Measurements from ENCODE around the gene FGF1.

The FGF1 gene

DNA sequence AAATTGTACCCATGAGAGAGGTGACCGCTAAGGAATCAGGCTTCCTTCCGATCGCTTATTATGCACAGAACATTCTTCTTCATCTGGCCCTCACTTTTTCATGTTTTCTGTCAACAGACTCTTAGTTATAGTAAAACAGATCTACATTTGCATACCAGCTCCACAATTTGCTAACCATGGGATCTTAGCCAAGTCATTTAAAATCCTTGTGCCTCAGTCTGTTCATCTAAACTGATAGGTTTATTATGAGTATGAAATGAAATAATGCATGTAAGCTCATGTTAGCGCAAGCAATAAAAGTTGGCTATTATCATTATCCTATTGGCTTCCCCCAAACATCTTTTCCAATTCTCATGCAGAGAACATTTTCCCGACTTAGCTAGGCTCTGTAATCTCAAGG lies 42.3 kb downstream of the FGF1 start:
- in situ Hi-C loops (cut with HindIII; ENCODE audit: low pct_unique_long_range_greater_than_20kb, low sequenced_read_pairs), result no loop called here
- TF ChIP-seq JUND (IDR thresholded peaks at IDR 0.05; ENCODE audit: low read depth), result no peak
- no peak for DNase-seq (ENCODE audit: low read depth in 1 of 2, low spot score in 1 of 2)

- no peak for TF ChIP-seq JUND (IDR thresholded peaks at IDR 0.05; ENCODE audit: low read depth)
- DNase-seq (ENCODE audit: low read depth in 1 of 2, low spot score in 1 of 2), result no peak
- in situ Hi-C loops (cut with HindIII; ENCODE audit: low pct_unique_long_range_greater_than_20kb, low sequenced_read_pairs), result no loop called here
Measured at GRCh38 chr5:142642427-142642826, 43.5 kb downstream of the FGF1 start.

GRCh38 chr5:142641711-142642110 lies 44.2 kb downstream of the FGF1 start:
- no peak for DNase-seq (ENCODE audit: low read depth in 1 of 2, low spot score in 1 of 2)
- in situ Hi-C loops (cut with HindIII; ENCODE audit: low pct_unique_long_range_greater_than_20kb, low sequenced_read_pairs), result no loop called here
- no peak for TF ChIP-seq JUND (IDR thresholded peaks at IDR 0.05; ENCODE audit: low read depth)

DNA sequence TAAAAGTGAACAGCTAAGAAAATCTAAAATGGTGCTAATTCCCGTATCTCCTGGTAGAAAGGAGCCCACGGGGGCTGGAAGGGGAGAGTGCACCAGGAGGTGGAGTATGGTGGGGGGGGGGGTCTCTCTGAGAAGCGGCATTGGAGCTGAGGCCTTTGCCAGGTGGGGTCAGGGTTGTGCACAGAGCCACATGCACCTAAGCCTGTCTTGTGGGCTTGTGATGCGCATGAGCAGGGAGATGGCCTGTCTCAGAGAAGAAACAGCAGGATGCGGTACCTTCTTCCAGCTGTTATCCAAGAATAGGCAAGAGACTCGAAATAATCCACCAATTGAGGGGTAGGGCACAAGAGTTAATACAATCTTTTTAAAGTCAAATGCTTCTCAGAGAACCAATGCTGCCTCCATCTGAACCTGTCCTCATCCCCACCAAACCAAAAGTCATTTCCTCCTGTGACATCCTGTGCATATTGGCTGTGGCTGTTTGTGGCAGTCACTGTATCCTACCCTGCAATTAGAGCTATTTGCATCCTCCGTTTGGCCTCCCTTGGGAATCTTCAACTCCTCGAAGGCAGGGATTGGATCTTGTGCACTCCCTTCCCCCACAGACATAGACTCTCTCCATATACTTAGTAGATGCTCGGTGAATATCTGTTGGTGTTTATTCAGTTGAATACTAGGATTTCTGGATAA lies 45.4 kb downstream of the FGF1 start:
- in situ Hi-C loops (cut with HindIII; ENCODE audit: low pct_unique_long_range_greater_than_20kb, low sequenced_read_pairs), result no loop called here
- DNase-seq (ENCODE audit: low read depth in 1 of 2, low spot score in 1 of 2), result no peak
- no peak for TF ChIP-seq JUND (IDR thresholded peaks at IDR 0.05; ENCODE audit: low read depth)

DNA sequence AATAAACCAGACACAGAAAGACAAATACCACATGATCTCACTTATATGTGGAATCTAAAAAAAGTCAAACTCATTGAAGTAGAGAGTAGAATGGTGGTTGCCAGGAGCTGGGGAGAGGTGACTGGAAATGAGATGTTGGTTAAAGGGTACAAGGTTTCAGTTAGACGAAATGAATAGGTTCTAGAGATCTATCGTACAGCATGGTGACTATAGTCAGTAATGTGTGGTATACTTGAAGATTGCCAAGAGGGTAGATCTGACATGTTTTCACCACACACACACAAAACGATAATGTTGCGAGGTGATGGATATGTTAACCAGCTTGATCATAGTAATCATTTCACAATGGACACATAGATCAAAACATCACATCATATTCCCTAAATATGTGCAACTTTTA lies 46.4 kb downstream of the FGF1 start:
- in situ Hi-C loops (cut with HindIII; ENCODE audit: low pct_unique_long_range_greater_than_20kb, low sequenced_read_pairs), result no loop called here
- DNase-seq (ENCODE audit: low read depth in 1 of 2, low spot score in 1 of 2), result no peak
- no peak for TF ChIP-seq JUND (IDR thresholded peaks at IDR 0.05; ENCODE audit: low read depth)

GRCh38 chr5:142637871-142638270 lies 48.0 kb downstream of the FGF1 start:
- no peak for TF ChIP-seq JUND (IDR thresholded peaks at IDR 0.05; ENCODE audit: low read depth)
- DNase-seq (ENCODE audit: low read depth in 1 of 2, low spot score in 1 of 2), result no peak
- in situ Hi-C loops (cut with HindIII; ENCODE audit: low pct_unique_long_range_greater_than_20kb, low sequenced_read_pairs), result no loop called here

GRCh38 chr5:142636698-142637324 lies 49.1 kb downstream of the FGF1 start:
- TF ChIP-seq JUND (IDR thresholded peaks at IDR 0.05; ENCODE audit: low read depth), result no peak
- DNase-seq (ENCODE audit: low read depth in 1 of 2, low spot score in 1 of 2), result no peak
- in situ Hi-C loops (cut with HindIII; ENCODE audit: low pct_unique_long_range_greater_than_20kb, low sequenced_read_pairs), result no loop called here

- TF ChIP-seq JUND (IDR thresholded peaks at IDR 0.05; ENCODE audit: low read depth), result no peak
- in situ Hi-C loops (cut with HindIII; ENCODE audit: low pct_unique_long_range_greater_than_20kb, low sequenced_read_pairs), result no loop called here
- no peak for DNase-seq (ENCODE audit: low read depth in 1 of 2, low spot score in 1 of 2)
Measured at GRCh38 chr5:142636093-142636492, 49.8 kb downstream of the FGF1 start.

DNA sequence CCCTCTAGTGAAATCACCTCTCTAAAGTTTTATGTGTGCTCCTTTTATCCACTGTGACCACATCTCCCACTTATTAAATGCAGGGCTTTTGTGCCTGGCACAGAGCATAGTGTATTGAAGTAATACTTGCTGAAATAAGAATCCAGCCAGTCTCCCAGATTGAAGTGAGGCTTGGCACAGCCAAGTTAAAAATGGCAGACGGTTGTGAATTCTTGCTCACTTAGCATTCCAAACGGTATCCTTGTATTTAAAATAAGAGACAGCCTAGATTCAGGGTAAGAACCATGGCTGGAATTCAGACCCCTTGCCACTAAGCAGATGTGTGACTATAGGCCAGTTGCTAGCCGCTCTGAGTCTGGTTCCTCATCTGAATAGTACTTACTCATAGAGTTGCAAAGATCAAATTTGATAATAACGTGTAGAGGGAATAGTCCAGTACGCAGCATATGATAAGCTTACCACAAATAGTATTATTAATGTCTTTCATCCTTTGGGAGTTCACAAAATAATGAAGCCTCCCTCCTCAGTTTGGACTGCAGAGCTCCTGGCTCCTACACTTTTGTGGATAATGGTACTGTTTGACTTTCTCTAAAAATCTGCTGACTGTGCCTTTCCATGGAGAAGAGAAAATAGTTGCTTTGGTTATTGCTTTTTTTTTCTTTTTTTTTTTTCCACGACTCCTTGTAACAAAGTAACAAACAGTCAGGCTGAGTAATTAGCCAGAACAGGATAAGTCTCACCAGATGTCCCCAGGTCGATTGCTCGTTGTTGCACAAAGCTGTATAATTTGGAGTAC lies 51.5 kb downstream of the FGF1 start:
- in situ Hi-C loops (cut with HindIII; ENCODE audit: low pct_unique_long_range_greater_than_20kb, low sequenced_read_pairs), result no loop called here
- TF ChIP-seq JUND (IDR thresholded peaks at IDR 0.05; ENCODE audit: low read depth), result no peak
- no peak for DNase-seq (ENCODE audit: low read depth in 1 of 2, low spot score in 1 of 2)

DNA sequence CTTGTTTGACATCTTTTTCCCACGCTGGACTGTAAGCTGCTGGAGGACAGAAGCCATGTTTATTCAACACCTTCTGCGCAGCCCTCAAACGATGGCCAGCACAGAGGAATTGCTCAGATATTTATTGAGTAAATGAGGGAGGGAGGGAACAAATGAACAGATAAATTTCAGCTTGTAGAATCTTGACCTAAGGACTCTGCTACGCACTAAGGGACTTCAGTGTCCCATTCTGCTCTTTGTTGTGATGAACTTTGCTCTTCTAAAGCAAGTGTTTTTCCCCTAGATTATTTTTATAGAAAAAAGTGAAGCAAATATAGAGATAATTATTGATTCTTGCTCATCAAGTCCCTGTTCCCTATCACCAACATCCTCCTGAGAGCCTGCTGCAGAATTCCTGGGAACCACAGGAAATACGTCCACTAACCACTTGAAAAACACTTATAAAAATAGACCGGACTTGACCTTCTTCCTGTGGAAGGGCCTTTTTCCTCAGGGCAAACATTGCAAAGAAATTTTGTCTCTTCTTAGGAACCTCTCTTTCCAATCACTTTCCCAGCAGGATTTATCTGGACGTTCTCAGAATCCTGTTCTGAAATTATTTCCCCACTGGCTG lies 54.9 kb downstream of the FGF1 start:
- in situ Hi-C loops (cut with HindIII; ENCODE audit: low pct_unique_long_range_greater_than_20kb, low sequenced_read_pairs), result no loop called here
- DNase-seq (ENCODE audit: low read depth in 1 of 2, low spot score in 1 of 2), result no peak
- no peak for TF ChIP-seq JUND (IDR thresholded peaks at IDR 0.05; ENCODE audit: low read depth)

DNA sequence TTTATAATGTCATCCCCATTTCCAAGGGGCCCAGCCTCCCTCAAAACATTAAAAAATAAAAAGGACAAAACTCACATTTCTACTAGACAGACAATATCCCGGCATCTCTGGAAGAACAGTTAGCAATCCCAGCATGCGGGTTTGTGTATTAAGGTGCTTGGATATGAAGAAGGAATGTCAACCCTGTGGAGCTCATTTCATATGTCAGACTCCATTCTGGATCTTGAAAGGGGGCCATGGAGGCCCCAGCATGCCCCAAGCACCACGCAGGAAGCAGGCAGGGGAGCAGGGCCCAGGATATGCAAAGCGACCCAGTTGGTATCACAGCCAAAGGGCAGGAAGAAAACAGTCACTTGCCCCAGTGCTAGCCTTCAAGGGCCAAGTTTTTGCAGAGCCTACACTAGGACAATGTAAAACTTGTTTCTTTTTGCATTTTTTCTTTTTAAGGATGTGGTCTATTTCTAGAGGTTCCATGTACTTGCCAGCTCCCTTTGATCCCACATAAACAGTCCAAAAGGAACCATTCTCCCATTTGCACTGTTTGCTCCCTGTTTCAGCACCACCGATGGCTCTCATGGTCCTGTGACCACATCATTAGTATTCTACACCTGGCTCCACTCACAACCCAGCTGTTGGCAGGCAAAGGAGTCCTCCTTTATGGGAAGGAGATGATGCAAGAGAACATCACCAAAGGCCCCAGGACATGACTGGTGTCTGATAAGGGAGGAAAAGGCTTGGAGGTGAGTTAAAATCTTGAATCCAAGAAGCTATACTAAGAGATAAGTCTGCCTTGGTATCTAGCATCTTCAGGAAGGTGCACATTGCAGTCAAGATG lies 58.3 kb downstream of the FGF1 start:
- DNase-seq (ENCODE audit: low read depth in 1 of 2, low spot score in 1 of 2), result no peak
- no peak for TF ChIP-seq JUND (IDR thresholded peaks at IDR 0.05; ENCODE audit: low read depth)
- in situ Hi-C loops (cut with HindIII; ENCODE audit: low pct_unique_long_range_greater_than_20kb, low sequenced_read_pairs), result no loop called here

DNA sequence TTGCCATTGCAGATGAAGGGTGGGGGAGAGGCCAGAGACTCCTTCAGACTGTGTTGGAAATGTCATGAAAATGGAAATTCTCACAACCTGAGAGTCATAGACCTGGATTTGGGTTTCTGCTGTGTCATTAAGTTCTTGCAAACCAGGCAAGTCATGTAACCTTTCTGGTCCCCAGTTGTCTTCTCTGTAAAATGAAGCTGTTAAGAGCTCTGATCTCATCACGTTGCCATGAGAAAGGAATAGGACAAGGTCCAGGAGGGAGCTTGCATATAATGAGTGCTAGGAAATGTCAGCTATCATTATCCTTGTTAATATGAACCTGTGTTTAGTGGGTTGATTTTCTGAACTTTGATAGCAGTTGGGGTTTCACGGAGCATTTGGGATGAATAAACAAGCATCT lies 59.1 kb downstream of the FGF1 start:
- no peak for DNase-seq (ENCODE audit: low read depth in 1 of 2, low spot score in 1 of 2)
- no peak for TF ChIP-seq JUND (IDR thresholded peaks at IDR 0.05; ENCODE audit: low read depth)
- in situ Hi-C loops (cut with HindIII; ENCODE audit: low pct_unique_long_range_greater_than_20kb, low sequenced_read_pairs), result no loop called here
